ENCODE results near the gene AHCTF1.
"Not testable (repeated sequence)": the region's sequence is repeated elsewhere in the genome, so short reads cannot be mapped to it uniquely, and the experiment has no call there.

AHCTF1 gene

DNA sequence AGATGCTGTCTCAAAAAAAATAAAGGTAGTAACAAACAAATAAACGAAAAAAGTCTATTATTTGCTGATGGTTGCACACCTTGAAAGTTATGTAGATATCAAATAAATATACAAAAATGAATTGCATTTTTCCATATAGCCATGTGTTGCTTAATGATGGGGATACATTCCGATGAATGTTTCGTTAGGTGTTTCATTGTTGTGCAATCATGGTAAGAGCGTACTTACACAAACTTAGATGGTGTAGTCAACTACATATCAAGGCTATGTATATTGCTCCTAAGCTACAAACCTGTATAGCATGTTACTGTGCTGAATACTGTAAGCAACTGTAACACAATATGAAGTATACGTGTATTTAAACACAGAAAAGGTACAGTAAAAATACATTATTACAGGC lies 34.4 kb downstream of the AHCTF1 start:
- H3K27ac Mint-ChIP-seq: no peak overlapping the region
- H3K4me3 Mint-ChIP-seq: no peak overlapping the region
- H3K4me1 Mint-ChIP-seq: no peaks in the 10 kb centered on the region
- H3K36me3 Mint-ChIP-seq: peaks cover 63% of the 10 kb centered on the region
- no peaks in the 10 kb centered on the region for H3K9me3 Mint-ChIP-seq
- no peak for DNase-seq
- H3K27me3 Mint-ChIP-seq: no peaks in the 10 kb centered on the region
- CTCF ChIA-PET: no interaction called here

DNA sequence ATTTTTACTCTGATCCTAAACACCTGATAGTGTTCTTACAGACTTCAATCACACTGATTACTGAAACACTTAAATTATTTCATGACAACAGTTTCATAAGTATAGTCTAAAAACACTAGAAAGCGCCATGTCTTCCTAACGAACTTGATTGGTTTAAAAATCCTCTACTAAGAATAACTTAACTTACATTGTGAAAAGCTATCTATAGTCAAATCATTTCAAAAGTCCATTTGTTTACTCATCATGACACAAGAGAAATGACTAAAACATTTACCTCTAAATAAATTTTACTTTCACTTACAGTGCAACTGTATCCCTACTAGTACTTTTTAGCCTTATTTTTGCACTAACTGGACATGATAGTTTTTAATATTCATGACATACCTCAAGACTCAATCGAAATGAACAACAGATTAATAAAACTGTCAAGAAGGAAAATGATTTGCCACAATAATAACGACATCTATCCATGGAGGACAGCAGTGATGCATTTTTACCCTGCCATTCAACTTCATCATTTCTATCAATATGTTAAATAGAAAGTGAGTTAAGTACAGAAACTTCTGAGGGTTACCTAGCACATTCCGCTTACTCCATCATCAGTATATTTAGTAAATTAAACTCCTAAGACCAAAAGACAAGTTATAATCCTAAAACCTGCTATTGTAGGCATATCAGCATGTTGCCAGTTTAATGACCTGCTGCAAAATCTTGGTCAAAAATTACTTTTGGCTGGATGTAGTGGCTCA lies 38.4 kb downstream of the AHCTF1 start:
- Mint-ChIP-seq H3K27ac (peak overlapping the region; percentile 43), H3K4me3 (no peak overlapping the region), H3K4me1 (no peaks in the 10 kb centered on the region), H3K27me3 (no peaks in the 10 kb centered on the region), H3K9me3 (no peaks in the 10 kb centered on the region), H3K36me3 (peaks cover 51% of the 10 kb centered on the region)
- DNase-seq: no peak
- CTCF ChIA-PET: no interaction called here

DNA sequence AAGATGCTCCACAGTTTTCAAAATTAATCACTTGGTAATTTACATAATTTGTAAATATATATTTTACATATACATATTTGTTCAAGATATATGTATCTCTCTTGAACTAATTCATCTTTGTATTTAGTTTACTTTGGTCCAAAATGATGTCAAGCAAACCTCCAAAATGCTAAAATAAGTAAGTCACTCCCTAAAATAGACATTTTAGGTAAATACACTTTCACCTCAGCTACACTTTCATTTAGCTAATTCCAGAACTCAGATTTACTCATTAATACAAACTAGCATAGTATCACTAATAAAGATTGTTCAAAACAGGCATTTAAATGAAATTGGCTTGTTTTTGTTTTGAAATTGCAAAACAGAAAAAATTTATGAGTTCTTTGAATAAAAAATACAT lies 40.6 kb downstream of the AHCTF1 start:
- Mint-ChIP-seq H3K36me3 (peaks cover 51% of the 10 kb centered on the region), H3K9me3 (no peaks in the 10 kb centered on the region), H3K4me1 (no peaks in the 10 kb centered on the region), H3K27me3 (no peaks in the 10 kb centered on the region), H3K27ac (no peak overlapping the region), H3K4me3 (no peak overlapping the region)
- DNase-seq: no peak
- CTCF ChIA-PET: no interaction called here

DNA sequence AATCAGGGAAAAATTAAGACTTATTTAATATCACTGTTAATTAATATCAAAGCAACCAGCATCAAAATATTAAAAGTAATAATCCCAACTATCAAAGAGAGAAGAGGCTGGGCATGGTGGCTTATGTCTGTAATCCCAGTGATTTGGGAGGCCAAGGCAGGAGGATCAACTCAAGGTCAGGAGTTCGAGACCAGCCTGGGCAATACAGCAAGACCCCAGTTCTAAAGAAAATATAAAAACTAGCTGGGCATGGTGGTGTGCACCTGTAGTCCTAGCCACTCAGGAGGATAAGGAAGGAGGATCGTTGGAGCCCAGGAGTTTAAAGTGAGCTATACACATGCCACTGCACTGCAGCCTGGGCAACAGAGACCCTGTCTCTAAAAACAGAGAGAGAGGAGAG lies 43.2 kb downstream of the AHCTF1 start:
- CTCF ChIA-PET: no interaction called here
- Mint-ChIP-seq H3K27ac (no peak overlapping the region), H3K4me1 (no peaks in the 10 kb centered on the region), H3K9me3 (no peaks in the 10 kb centered on the region), H3K27me3 (no peaks in the 10 kb centered on the region), H3K36me3 (peaks cover 47% of the 10 kb centered on the region), H3K4me3 (no peak overlapping the region)
- no peak for DNase-seq

DNA sequence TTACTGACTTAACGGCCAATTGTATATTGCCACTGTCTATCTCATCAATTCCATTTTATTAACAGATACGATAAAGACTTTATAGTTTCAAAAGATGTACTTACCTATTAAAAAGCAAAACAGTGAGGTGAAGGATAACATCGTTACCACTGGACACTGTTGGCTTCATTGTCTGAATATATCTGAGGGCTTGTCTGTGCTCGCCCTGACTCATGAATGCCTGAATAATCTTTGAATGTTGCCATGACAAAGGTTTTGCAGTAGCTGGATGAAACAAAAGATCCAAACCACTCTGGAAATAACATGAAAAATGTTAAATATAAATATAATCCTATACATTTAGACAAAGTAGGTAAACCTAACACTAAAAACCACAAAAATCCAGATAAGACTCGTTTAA lies 46.4 kb downstream of the AHCTF1 start:
- H3K9me3 Mint-ChIP-seq, H3K27ac Mint-ChIP-seq, H3K27me3 Mint-ChIP-seq, H3K4me1 Mint-ChIP-seq, H3K4me3 Mint-ChIP-seq, CTCF ChIA-PET, DNase-seq: not testable (repeated sequence)
- peaks cover 44% of the 10 kb centered on the region for H3K36me3 Mint-ChIP-seq

DNA sequence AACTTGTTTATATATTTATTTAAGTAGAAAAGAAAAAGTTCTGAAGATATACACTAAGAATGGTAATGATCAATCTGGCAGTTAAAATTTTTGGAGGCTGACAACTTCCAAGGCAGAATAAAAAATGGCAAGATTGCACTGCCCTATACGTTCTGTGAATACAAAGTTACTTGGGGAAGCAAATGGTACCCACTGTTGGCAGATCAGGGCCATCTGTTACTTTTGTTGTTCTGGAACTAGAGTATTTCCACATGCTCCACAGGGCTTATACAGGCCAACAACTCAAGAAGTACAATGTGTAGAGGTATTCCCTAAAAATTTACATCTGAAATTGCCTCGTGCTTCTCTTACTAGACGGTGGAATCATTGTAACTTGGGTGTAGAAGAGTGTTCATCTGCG lies 53.2 kb downstream of the AHCTF1 start:
- no peak overlapping the region for H3K27ac Mint-ChIP-seq
- CTCF ChIA-PET: no interaction called here
- DNase-seq: no peak
- no peak overlapping the region for H3K4me3 Mint-ChIP-seq
- H3K27me3 Mint-ChIP-seq: no peaks in the 10 kb centered on the region
- peaks cover 6% of the 10 kb centered on the region for H3K4me1 Mint-ChIP-seq
- H3K9me3 Mint-ChIP-seq: no peaks in the 10 kb centered on the region
- peaks cover 43% of the 10 kb centered on the region for H3K36me3 Mint-ChIP-seq

DNA sequence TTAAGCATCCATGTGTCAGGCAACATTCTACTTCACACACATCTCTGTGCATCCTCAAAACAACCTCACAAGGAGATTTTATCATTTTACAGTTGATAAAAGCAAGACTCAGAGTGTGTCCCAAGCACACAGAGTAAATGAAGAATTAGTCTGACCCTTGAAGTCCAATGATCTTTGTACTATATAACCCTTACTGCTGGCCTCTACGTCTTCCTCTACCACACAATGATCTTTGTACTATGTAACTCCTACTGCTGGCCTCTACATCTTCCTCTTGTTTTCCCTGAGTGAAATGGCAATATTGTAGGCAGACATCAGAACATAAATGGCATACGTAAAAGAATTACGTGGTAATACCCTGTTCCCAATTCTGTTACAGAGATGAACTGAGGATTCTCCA lies 55.3 kb downstream of the AHCTF1 start:
- Mint-ChIP-seq H3K27me3 (no peaks in the 10 kb centered on the region), H3K27ac (no peak overlapping the region), H3K4me1 (peaks cover 6% of the 10 kb centered on the region), H3K4me3 (no peak overlapping the region), H3K36me3 (peaks cover 47% of the 10 kb centered on the region), H3K9me3 (no peaks in the 10 kb centered on the region)
- CTCF ChIA-PET: no interaction called here
- no peak for DNase-seq

DNA sequence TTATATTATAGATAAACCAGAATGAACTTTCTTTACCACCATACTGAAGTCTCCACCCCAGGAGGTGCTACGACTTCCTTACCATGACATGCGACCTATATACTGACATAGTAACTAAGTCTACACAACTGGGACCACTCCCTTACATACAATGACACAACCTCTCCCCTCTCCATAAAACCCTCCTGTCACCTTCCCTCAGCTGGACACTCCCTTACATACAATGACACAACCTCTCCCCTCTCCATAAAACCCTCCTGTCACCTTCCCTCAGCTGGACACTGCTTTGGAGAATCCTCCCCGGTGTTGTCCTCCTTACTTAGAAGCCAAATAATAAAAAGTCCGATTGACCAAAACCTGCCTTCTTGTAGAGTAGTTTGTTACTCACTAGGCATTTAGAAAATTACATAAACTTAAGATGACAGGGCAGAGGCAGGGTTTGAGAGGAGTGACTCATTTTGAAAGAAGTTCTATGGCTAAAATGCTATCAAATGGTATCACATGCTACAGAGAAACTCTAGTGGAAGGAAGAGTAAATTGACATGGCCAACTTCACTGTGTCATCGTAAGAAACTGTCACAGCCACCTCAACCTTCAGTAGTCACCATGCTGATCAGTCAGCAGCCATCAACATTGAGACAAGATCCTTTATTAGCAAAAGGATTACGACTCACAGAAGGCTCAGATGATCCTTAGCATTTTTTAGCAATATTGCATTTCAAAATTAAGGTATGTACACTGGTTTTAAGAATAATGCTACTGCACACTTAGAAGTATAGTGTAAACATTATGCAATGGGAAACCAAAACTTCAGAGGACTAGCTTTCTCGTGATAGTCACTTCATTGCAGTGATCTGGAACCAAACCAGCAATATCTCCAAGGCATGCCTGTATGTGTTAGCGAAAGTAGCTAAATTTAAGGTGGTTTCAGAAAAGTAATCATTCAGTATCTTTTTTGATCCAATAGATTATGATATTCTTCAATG lies 56.4 kb downstream of the AHCTF1 start:
- Mint-ChIP-seq H3K9me3 (no peaks in the 10 kb centered on the region), H3K36me3 (peaks cover 48% of the 10 kb centered on the region), H3K4me3 (no peak overlapping the region), H3K4me1 (peaks cover 6% of the 10 kb centered on the region), H3K27ac (no peak overlapping the region), H3K27me3 (no peaks in the 10 kb centered on the region)
- CTCF ChIA-PET: no interaction called here
- DNase-seq: no peak

DNA sequence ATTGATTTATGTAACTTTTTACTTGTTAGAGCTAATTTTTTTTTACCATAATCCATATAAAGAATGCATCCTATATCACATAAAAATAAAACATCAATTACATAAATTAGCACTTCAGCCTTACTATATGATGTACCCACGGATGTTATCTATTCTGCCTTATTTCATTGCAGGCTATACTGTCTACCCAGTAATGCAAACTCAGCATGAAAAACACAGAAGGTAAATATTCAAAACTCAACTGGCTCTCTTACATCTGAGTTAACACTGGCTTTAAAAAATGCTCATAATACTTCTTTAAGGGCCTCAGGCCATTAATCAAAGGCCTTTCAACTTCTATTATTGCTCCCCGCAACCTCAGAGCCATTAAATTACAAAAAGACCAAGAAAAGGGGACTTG lies 65.8 kb downstream of the AHCTF1 start:
- Mint-ChIP-seq H3K27me3 (no peaks in the 10 kb centered on the region), H3K4me3 (no peak overlapping the region), H3K27ac (no peak overlapping the region), H3K4me1 (peaks cover 2% of the 10 kb centered on the region), H3K36me3 (peaks cover 47% of the 10 kb centered on the region), H3K9me3 (no peaks in the 10 kb centered on the region)
- no peak for DNase-seq
- CTCF ChIA-PET: no interaction called here

DNA sequence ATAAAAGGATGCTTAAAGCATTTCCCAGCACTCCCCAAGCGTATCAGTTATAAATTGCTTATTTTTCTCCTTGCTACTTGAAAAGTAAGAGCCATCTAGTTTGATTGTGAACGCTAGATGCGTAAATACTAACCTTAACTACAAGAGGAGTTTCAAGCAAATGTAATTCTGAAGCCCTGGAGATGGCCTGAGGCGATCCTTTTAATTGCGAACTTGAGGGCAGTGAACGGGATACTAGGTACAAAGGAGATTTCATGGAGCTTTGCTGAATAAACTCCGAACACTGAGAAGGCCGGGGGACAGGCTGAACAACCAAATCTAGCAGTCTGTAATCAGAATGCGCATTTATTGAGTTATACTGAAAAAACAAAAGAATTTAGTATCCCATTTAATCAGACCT lies 68.0 kb downstream of the AHCTF1 start:
- H3K27me3 Mint-ChIP-seq, H3K27ac Mint-ChIP-seq, H3K9me3 Mint-ChIP-seq, DNase-seq, H3K4me1 Mint-ChIP-seq, H3K4me3 Mint-ChIP-seq: not testable (repeated sequence)
- CTCF ChIA-PET: interaction anchor here (0.9 kb wide), 1 partner anchor 104 kb away, joined by 3 read pairs; no protein-coding TSS in a partner anchor
- H3K36me3 Mint-ChIP-seq: peaks cover 42% of the 10 kb centered on the region

DNA sequence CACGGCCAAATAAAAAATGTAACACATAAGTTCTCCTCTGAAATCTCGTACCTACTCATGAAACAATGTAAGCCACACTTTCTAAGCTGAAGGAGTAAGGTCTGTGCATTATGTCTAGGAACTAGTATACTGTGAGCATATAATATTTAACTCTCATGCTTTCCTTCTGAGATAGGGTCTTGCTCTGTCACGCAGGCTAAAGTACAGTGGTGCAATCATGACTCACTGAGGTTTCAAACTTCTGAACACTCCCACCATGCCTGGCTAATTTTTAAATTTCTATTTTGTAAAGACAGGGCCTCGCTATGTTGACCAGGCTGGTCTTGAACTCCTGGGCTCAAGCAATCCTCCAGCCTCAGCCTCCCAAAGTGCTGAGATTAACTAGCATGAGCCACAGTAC lies 71.3 kb downstream of the AHCTF1 start:
- CTCF ChIA-PET: no interaction called here
- peaks cover 48% of the 10 kb centered on the region for H3K36me3 Mint-ChIP-seq
- H3K4me1 Mint-ChIP-seq: no peaks in the 10 kb centered on the region
- H3K9me3 Mint-ChIP-seq: no peaks in the 10 kb centered on the region
- H3K27ac Mint-ChIP-seq: no peak overlapping the region
- H3K4me3 Mint-ChIP-seq: no peak overlapping the region
- H3K27me3 Mint-ChIP-seq: no peaks in the 10 kb centered on the region
- no peak for DNase-seq

DNA sequence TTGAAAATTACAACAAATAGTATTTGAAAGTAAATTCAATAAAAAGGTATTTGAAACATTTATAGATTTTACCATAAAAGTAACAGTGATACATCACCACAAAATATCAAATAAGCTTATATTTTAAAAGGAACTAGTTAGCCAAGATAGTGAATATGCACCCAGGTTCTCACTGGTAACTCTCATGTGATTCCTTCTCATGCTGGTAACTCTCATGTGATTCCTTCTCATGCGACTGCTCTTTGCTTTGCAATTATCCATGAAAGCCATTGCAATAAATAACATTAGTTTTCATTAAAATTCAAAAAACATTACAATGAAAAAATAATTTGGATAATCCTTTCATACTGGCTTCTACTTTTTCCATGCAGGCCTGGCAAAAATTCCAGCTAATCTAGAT lies 75.4 kb downstream of the AHCTF1 start:
- DNase-seq: no peak
- CTCF ChIA-PET: no interaction called here
- peaks cover 58% of the 10 kb centered on the region for H3K36me3 Mint-ChIP-seq
- no peaks in the 10 kb centered on the region for H3K27me3 Mint-ChIP-seq
- no peaks in the 10 kb centered on the region for H3K4me1 Mint-ChIP-seq
- H3K9me3 Mint-ChIP-seq: no peaks in the 10 kb centered on the region
- no peak overlapping the region for H3K27ac Mint-ChIP-seq
- no peak overlapping the region for H3K4me3 Mint-ChIP-seq

DNA sequence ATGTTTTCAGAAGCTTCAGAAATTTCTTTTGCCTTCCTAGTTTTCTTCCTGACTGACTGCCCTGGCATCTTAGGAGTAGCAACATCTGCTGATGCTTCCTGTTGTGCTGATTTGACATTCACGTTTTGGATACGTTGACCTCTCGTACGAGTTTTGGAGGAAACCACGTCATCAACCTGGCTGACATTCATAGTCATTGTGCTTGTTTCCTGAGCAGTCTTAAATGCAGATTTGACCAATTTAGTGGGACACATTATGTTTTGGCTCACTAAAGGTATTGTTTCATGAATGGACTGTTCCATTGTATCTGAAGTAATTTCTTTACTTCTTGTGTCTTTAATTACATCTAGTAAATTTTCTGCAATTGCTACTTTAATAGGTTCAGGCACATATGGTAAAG lies 81.1 kb downstream of the AHCTF1 start:
- H3K9me3 Mint-ChIP-seq, H3K27me3 Mint-ChIP-seq, DNase-seq, H3K27ac Mint-ChIP-seq, H3K4me3 Mint-ChIP-seq, H3K4me1 Mint-ChIP-seq, CTCF ChIA-PET: not testable (repeated sequence)
- peaks cover 70% of the 10 kb centered on the region for H3K36me3 Mint-ChIP-seq

DNA sequence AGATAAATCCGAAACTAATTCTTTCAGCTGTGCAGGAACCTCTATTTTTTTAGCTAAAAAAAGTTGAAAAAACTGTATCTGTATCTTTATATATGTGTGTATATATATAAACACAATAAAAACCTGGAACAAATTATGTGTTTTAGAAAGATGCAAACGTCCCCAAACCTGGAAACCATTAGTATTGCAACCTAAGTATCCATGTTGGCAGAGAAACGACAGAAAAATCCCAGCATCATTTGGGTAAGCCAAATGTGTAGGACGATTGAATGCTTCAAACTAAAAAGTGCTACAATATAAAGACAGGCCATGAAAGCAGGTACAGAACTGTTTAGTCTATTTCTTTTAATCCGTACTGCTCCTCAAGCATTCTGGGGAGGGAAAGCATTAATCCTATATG lies 87.9 kb downstream of the AHCTF1 start:
- no peaks in the 10 kb centered on the region for H3K27me3 Mint-ChIP-seq
- peaks cover 40% of the 10 kb centered on the region for H3K36me3 Mint-ChIP-seq
- CTCF ChIA-PET: no interaction called here
- no peak overlapping the region for H3K4me3 Mint-ChIP-seq
- DNase-seq: no peak
- H3K27ac Mint-ChIP-seq: no peak overlapping the region
- H3K9me3 Mint-ChIP-seq: no peaks in the 10 kb centered on the region
- no peaks in the 10 kb centered on the region for H3K4me1 Mint-ChIP-seq

DNA sequence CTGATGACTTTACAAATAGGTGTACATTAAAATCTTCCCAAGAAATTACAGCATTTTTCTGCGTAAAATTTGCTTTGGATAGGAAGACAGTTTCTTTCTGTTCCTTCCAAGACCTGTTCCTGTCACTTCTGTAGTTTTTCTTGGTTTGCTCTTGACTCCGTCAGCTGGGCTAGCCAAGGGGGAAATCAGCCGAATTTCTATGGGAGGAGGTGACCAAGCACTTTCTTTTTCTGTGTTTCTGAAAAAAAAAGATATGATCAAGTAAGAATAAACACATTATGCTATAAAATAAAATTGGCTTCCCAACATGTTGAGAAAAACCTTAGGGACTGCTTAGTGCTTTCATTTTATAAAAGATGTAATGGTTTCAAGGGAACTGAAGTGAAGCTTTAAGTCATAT lies 91.0 kb downstream of the AHCTF1 start:
- H3K4me1 Mint-ChIP-seq, DNase-seq, H3K27ac Mint-ChIP-seq, H3K9me3 Mint-ChIP-seq, H3K27me3 Mint-ChIP-seq, CTCF ChIA-PET, H3K4me3 Mint-ChIP-seq: not testable (repeated sequence)
- peaks cover 20% of the 10 kb centered on the region for H3K36me3 Mint-ChIP-seq
